K562 (cell line): Measurements from ENCODE around the gene EHD3. TPM values are rescaled to one million over a fixed set of nuclear protein-coding genes. Genes with fewer than 3 reads are reported as not detected.

Source experiments
- ATAC-seq: fragments of 200-7000 bp; cut with Tn5 transposase; 3 replicates; pipeline ENCODE4 v1.9.1; 2020; ENCODE audit warnings: moderate library complexity
- BruUV-seq: library from RNA; stranded (reverse); fragments of 400-500 nt; replicated peaks from 2 replicates; lab custom pipeline; 2021; lab: Mats Ljungman, UMichigan
- CTCF ChIA-PET: fragments of 300-600 bp; formaldehyde crosslinking; extraction: SDS; loops from one replicate; lab custom pipeline; 2021; ENCODE audit warnings: low intra/inter-chr PET ratio; lab: Yijun Ruan, JAX
- POLR2A ChIA-PET: fragments of 300-600, 350-650 bp; sonication (Branson Sonifier 250); formaldehyde crosslinking; extraction: SDS; loops from one replicate; lab custom pipeline; 2021; ENCODE audit warnings: antibody characterized with exemption, inconsistent platforms; lab: Yijun Ruan, JAX
- DNase-seq, 4 experiments: peaks; one replicate each; pipeline versions ENCODE4 v3.0.0 to v3.0.0-alpha.2; 2011 to 2018; ENCODE audit warnings: low spot score in 3 of 4, mixed read lengths in 3 of 4; ENCODE audit errors: extremely low read depth in 1 of 4
- FAIRE-seq: peaks from 2 replicates; lab custom pipeline; 2011; peaks lifted over from hg19 to GRCh38; lab: Jason Lieb, UNC
- H2AFZ ChIP-seq: 2 replicates; pipeline ENCODE4 v1.6.0; 2011; ENCODE audit warnings: low read depth, low read length, control low read depth, inconsistent platforms
- H3K27ac ChIP-seq: fragments of 200-600 bp; 3 replicates; pipeline ENCODE4 v1.8.0; 2011; ENCODE audit warnings: low read depth, mild to moderate bottlenecking, control low read depth, inconsistent platforms, low read length, moderate library complexity, mixed read lengths; ENCODE audit errors: extremely low read depth
- H3K27me3 ChIP-seq, 2 experiments: fragments of 300-600 bp in 1 of 2; 2 replicates in 1 of 2; 3 replicates in 1 of 2; pipeline versions ENCODE4 v1.6.0 to v1.8.0; 2011; ENCODE audit warnings: inconsistent platforms in 2 of 2, low read length in 2 of 2, mild to moderate bottlenecking in 1 of 2, mixed read lengths in 1 of 2, moderate library complexity in 1 of 2; ENCODE audit not compliant: control insufficient read depth in 2 of 2, insufficient read depth in 2 of 2
- H3K36me3 ChIP-seq: fragments of 300-600 bp; 3 replicates; pipeline ENCODE4 v1.8.0; 2011; ENCODE audit warnings: mild to moderate bottlenecking, low read length, inconsistent platforms; ENCODE audit not compliant: control insufficient read depth, insufficient read depth
- H3K4me1 ChIP-seq, 2 experiments: fragments of 200-600 bp in 1 of 2; replicated peaks in 1 of 2; 2 replicates in 1 of 2; 3 replicates in 1 of 2; pipeline versions ENCODE4 v1.5.1 to v1.8.0; 2011; ENCODE audit warnings: inconsistent platforms in 2 of 2, low read length in 2 of 2, mild to moderate bottlenecking in 1 of 2, mixed read lengths in 1 of 2, moderate library complexity in 1 of 2; ENCODE audit not compliant: control insufficient read depth in 2 of 2, insufficient read depth in 2 of 2
- H3K4me2 ChIP-seq: 2 replicates; pipeline ENCODE4 v1.6.1; 2011; ENCODE audit warnings: low read length, control low read depth, inconsistent platforms, mixed read lengths; ENCODE audit not compliant: insufficient read depth
- H3K4me3 ChIP-seq: fragments of 200-600 bp; sonication (generic), shearing (Covaris generic); 2 replicates; pipeline ENCODE4 v1.5.1; 2016; ENCODE audit warnings: control low read depth, inconsistent platforms
- H3K79me2 ChIP-seq: fragments of 200-600 bp; 3 replicates; pipeline ENCODE4 v1.8.0; 2011; ENCODE audit warnings: low read length, inconsistent platforms; ENCODE audit not compliant: control insufficient read depth, insufficient read depth
- H3K9ac ChIP-seq, 2 experiments: 2 replicates each; pipeline versions ENCODE4 v1.6.0 to v1.6.1; 2011; ENCODE audit warnings: low read depth in 2 of 2, low read length in 2 of 2, control low read depth in 1 of 2, inconsistent platforms in 1 of 2, mild to moderate bottlenecking in 1 of 2, mixed read lengths in 1 of 2; ENCODE audit not compliant: insufficient read depth in 1 of 2
- H3K9me1 ChIP-seq: one replicate; pipeline ENCODE4 v1.6.0; 2011; ENCODE audit warnings: inconsistent platforms, mild to moderate bottlenecking, low read length, moderate library complexity; ENCODE audit not compliant: control insufficient read depth, insufficient read depth
- H3K9me3 ChIP-seq: replicated peaks from 2 replicates; pipeline ENCODE4 v1.5.1; 2011; ENCODE audit warnings: low read depth, low read length, inconsistent platforms; ENCODE audit not compliant: control insufficient read depth, insufficient read depth
- H4K20me1 ChIP-seq: replicated peaks from 2 replicates; pipeline ENCODE4 v1.6.1; 2011; ENCODE audit warnings: low read length, inconsistent platforms, mixed read lengths; ENCODE audit not compliant: control insufficient read depth, insufficient read depth
- CBX8 ChIP-seq: fragments of 200-600 bp; sonication (generic); IDR thresholded peaks from 2 replicates; pipeline ENCODE4 v1.6.1; 2012; ENCODE audit warnings: borderline replicate concordance, mixed run types, low read depth, mild to moderate bottlenecking, moderate library complexity, mixed read lengths, low read length, control low read depth, inconsistent platforms; ENCODE audit not compliant: poor library complexity, severe bottlenecking; ENCODE audit errors: extremely low read depth
- FOXA1 ChIP-seq: fragments of 450-650 bp; IDR thresholded peaks from 2 replicates; pipeline ENCODE4 v1.6.1; 2016; ENCODE audit warnings: mild to moderate bottlenecking, borderline replicate concordance
- HNRNPLL ChIP-seq: fragments of 200-400 bp; formaldehyde crosslinking; IDR thresholded peaks from 2 replicates; pipeline ENCODE4 v1.6.1; 2017; ENCODE audit warnings: low read length, low read depth, mild to moderate bottlenecking; ENCODE audit not compliant: poor library complexity, severe bottlenecking
- IRF2 ChIP-seq: sonication (generic); formaldehyde crosslinking; IDR thresholded peaks from 2 replicates; pipeline ENCODE4 v1.8.1; 2022; ENCODE audit warnings: mild to moderate bottlenecking, missing genetic modification reagents
- WGBS: fragments of 100-300 bp; shearing (Covaris generic); methylation state at CpG from one replicate; pipeline ENCODE4 v1.1.6; 2016; ENCODE audit warnings: low coverage, mixed read lengths; ENCODE audit not compliant: insufficient coverage; ENCODE audit errors: missing lambda C conversion rate; 5-methylcytosine and 5-hydroxymethylcytosine counted together
- in situ Hi-C: fragments of 300-500 bp; cut with MboI; formaldehyde crosslinking; loops from 4 replicates; pipeline ENCODE4 v1.15.0; 2018; ENCODE audit warnings: inconsistent platforms, mixed read lengths
- intact Hi-C: fragments of 100-400 bp; cut with micrococcal nuclease; formaldehyde crosslinking; loops from 2 replicates; pipeline ENCODE4 v1.14.2; 2022
- polyA plus RNA-seq, 8 experiments: library from polyadenylated mRNA; depleted of rRNA in 4 of 8; stranded (reverse) in 5 of 8; unstranded in 3 of 8; fragments of >200 nt; fragmentation: Nextera tagmentation in 2 of 8; fragmentation: Illumina TruSeq in 1 of 8; extraction: Ambion mirVana in 2 of 8; extraction: Trizol in 1 of 8; gene quantifications; 2 replicates each; pipeline versions ENCODE4 v1.2.1 to v1.2.3, GENCODE V29; 2011 to 2014; ENCODE audit warnings: inconsistent platforms in 1 of 8, missing spikeins in 1 of 8
- total RNA-seq, 7 experiments: library from RNA; depleted of rRNA in 6 of 7; stranded (reverse); fragments of >200 nt in 6 of 7; fragmentation: Illumina TruSeq in 2 of 7; extraction: Trizol in 2 of 7; gene quantifications; 2 replicates each; pipeline versions ENCODE4 v1.2.1 to v1.2.3, GENCODE V29; 2011 to 2021; ENCODE audit warnings: low replicate concordance in 1 of 7
- TF ChIP-seq, protein P1 (sequence below): sonication (generic); formaldehyde crosslinking; IDR thresholded peaks from 2 replicates; pipeline ENCODE4 v1.9.0; 2022; ENCODE audit warnings: mild to moderate bottlenecking, missing genetic modification reagents

Gene EHD3
- total and polyA plus RNA-seq, 9 of the 15 experiments (the other 6 are each of a cell fraction or from before 2014, with no cell fraction given), result under 0.01 to 0.04 (median 0.03) TPM; not detected in 3

DNA sequence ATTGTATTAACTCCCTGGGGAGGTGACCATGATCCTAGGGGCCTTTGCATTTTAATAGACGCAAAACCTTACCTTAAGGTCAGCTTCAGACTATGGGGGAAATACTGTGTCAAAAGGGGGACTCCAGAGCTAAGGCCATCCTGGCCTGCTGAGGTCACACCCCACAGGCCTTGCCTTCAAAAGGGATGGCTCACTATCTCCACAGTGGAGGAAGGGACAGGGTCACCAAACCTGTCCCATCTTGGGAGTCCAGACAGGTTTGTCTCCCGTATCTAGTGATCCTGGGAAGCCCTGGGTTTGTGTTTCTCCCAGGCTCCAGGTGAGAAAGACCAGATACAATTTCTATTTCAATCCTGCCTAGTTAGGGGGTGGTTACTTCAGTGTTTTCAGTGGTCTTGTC, 41.6 kb upstream of the EHD3 start:
- no peaks in the 10 kb centered on the region for H3K4me1 ChIP-seq
- TF ChIP-seq FOXA1 (no peak), IRF2 (CRISPR knock-in tag) (no peak), HNRNPLL (no peak), CBX8 (no peak)
- TF ChIP-seq, protein P1, sequence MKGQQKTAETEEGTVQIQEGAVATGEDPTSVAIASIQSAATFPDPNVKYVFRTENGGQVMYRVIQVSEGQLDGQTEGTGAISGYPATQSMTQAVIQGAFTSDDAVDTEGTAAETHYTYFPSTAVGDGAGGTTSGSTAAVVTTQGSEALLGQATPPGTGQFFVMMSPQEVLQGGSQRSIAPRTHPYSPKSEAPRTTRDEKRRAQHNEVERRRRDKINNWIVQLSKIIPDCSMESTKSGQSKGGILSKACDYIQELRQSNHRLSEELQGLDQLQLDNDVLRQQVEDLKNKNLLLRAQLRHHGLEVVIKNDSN (CRISPR knock-in tag), result no peak
- DNase-seq (no peak), ATAC-seq (no peak), FAIRE-seq (no peak)
- H4K20me1 ChIP-seq, result no peaks in the 10 kb centered on the region
- no peak overlapping the region for H3K4me3 ChIP-seq
- in situ Hi-C loops, result no loop called here
- H2AFZ ChIP-seq, result no peak overlapping the region
- no peak overlapping the region for H3K9ac ChIP-seq
- no peaks in the 10 kb centered on the region for H3K36me3 ChIP-seq
- intact Hi-C loops, result no loop called here
- ChIA-PET POLR2A (interaction anchor here (0.5 to 0.7 kb wide), 2 partner anchors 21 to 1027 kb away, joined by 3 to 4 read pairs; no protein-coding TSS in a partner anchor), CTCF (interaction anchor here (0.8 kb wide), 1 partner anchor 479 kb away, joined by 4 read pairs; no protein-coding TSS in a partner anchor)
- H3K79me2 ChIP-seq, result no peaks in the 10 kb centered on the region
- no peaks in the 10 kb centered on the region for H3K9me1 ChIP-seq
- peaks cover 0 to 25% of the 10 kb centered on the region in 2 experiments; a peak in 3 of 5 replicates for H3K27me3 ChIP-seq
- no peaks in the 10 kb centered on the region for H3K9me3 ChIP-seq
- no peak overlapping the region for H3K4me2 ChIP-seq
- BruUV-seq, result no TSS peak
- 0% methylated on average over 2 of the region's 2 CpGs for WGBS
- no peak overlapping the region for H3K27ac ChIP-seq
